ENCODE results near the gene PLEK. TPM values are rescaled to one million over a fixed set of nuclear protein-coding genes. Genes with fewer than 3 reads are reported as not detected.
"Not testable (repeated sequence)": the region's sequence is repeated elsewhere in the genome, so short reads cannot be mapped to it uniquely, and the experiment has no call there.

The PLEK gene
- total RNA-seq, 1 experiment from 2014 or later = not detected

DNA sequence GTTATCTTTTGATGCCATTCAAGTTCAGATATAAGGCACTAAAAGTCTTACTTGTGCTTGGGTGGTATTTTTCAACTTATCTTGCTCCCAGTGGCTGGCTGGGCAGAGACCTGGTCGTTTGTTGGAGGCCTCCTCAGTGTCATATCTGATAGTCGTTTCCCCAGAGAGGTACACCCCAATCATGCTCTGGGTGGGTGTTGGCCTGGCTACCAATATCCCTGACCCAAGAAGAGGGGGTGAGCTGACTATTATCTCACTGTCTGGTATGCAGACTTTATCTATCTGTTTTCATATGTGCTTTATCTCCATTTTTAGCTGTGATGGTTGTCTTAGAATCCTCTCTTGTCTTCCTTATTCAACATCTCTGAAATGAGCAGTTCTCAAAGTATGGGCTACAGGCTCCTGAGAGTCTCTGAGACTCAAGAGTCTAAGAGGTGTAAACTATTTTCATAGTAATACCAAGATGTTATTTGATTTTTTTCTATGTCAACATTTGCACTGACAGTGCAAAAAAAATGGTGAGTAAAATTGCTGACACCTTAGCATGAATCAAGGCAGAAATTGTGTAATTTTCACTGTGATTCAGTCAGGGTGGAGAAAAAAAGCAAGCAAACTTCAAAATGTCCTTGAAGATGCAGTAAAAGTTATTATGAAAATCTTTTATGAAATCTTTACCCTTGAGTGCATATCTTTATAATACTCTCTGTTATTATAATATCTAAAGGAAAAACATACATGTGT is 12.3 kb upstream of the PLEK start:
- DNase-seq (ENCODE audit: low read depth) = no peak

DNA sequence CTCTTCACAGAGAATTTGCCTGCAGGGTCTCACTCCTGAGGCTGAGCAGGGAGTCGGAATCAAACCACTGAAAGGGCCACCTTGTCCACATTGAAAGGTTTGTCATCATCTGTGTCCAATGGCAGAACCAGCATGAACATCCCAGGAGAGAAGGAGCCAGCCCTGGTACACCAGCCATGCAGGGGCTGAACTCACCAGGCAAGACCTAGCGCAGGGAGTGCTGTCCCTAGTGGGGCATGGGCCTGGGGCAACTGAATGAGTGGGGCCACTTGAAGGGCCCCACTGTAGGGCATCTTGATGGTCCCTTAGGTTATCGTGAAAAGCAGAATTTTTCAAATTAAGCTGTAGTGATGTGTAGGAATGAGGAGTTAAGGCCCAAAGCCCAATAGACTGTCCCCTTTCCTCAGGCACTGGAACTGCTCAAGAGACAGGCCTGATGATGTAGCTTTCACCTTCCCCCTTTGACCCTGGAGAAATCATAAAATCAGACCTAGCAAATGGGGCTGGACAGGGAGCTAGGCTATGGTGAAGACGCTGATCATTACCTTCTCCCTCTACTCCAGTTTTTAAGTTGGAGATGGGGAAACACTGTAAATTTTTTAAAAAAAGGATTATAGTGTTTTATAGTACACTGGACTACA is 8.4 kb upstream of the PLEK start:
- DNase-seq (ENCODE audit: low read depth) = no peak

DNA sequence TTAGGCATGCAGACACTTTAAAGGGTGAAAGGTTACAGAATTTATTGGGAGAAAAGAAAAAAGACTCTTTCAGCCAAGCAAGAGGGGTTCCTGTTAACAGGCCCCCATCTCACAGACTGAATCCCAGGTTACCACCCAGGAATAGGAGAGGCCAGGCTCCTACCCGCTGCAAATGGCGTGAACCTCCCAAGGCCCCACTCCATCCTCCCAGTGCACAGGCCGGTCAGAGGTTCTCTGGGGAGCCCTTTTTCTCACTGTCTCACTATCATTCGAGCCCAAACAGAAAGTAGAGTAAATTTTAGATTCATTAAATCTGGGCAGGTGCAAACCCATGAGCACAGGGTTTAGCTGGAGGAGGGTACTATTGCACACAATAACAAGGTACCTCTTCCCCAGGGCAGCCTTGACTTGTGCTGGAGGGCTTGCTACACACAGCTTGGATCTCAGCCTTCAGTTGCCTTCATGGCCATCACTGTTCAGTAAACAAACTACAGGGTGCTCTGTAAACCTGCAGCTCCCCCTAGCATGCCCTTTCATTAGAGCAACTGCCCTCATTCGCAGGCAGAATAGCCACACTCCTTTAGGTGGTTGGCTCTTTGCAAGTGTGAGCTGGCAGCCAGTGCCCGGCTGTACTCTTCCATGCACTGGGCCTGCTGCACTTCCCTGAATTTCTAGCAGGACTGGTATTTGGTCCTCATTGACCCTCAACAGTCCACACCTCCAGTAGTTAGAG is 7.3 kb upstream of the PLEK start:
- peak; percentile 60 for DNase-seq (ENCODE audit: low read depth)

DNA sequence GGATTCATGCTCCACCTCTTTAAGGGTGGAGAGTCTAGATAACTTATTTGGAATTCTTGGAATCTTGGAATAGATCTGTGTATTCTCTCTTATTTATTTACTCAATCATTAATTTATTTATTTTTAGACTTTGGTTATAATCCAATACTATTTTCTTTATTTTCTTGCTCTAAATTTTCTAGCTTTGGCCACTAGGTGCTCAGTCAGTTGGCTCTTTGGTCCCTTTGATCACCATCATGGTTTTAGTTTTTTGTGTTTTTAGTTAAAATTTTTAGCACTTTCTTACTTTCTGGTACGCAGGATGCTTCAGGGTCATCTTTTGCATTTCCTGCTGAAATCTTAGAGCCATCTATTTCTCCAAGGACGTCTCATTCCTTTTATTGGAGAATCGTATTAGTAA is 5.2 kb upstream of the PLEK start:
- no peak for DNase-seq (ENCODE audit: low read depth)

DNA sequence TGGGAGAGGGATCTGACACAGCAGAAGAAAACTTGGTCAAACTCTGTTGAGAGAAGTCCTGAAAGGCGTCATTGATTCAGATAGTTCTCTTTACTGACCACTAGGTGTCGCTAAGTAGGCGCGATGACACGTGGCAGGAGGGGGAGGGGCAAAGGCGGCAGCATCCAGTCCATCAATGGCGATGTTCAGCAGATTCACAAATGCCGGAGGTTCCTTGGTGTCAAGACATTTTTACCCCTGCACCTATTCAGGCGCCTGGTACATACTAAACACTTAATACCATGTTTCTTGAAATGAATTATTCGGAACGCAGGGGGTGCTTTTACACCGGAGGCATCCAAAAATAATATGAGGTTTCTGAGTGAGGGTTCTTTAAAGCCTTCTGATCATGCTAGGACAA is 3.0 kb upstream of the PLEK start:
- peak; percentile 46 for DNase-seq (ENCODE audit: low read depth)

DNA sequence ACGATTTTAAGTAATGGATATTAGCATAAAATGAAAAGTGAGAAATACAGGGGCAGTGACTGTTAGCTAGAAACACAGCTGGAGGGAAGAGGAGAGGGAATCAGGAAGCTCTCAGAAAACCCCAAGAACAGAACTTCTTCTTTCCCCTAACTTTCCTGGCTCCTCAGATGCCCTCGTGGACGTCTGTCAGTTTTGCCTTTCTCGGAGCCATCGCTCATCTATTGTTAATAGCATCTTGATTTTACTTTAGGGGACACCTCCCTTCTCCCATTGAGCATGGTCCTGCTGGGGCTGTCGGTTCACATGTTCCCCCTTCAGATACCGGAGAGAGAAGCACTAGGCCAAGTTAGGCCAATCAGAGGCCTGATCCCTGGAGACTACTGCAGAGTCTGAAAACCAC is 2.3 kb upstream of the PLEK start:
- DNase-seq (ENCODE audit: low read depth) = no peak

DNA sequence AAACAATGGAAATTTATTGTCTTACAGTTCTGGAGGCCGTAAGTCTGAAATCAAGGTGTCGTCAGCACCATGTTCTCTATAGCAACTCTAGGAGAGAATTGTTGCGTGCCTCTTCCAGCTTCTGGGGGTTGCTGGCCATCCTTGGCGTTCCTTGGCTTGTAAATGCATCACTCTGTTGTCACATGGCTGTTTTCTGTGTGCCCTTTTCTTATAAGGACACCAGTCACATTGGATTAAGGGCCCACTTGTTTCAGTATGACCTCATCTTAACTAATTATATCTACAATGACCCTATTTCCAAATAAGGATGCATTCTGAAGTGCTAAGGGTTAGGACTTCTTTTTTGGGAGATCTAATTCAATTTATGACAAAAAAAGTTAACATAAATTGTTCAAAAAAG is 1.4 kb upstream of the PLEK start:
- DNase-seq (ENCODE audit: low read depth) = no peak

DNA sequence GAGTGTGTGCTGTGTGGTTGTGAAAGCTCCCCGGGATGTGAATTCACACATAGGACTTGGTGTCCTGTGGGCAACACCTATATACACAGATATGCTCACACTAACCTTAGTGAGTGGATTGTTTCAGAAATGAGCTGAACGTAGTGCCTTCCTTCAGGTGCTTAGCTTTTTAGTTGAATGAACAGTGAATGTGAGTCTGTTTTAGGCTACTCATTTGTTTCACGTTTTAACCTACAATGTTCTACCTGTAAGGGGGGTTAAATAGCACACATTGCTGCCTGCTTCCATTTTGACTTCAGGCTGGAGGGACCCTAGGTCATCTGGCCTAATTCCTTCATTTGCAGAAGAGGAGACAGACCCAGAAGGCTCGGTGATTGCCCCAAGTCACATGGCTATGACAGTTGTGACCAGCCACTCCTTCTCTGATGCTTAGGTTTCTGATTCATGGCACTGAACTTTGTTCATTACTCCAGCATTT is 1.0 kb downstream of the PLEK start:
- no peak for DNase-seq (ENCODE audit: low read depth)

DNA sequence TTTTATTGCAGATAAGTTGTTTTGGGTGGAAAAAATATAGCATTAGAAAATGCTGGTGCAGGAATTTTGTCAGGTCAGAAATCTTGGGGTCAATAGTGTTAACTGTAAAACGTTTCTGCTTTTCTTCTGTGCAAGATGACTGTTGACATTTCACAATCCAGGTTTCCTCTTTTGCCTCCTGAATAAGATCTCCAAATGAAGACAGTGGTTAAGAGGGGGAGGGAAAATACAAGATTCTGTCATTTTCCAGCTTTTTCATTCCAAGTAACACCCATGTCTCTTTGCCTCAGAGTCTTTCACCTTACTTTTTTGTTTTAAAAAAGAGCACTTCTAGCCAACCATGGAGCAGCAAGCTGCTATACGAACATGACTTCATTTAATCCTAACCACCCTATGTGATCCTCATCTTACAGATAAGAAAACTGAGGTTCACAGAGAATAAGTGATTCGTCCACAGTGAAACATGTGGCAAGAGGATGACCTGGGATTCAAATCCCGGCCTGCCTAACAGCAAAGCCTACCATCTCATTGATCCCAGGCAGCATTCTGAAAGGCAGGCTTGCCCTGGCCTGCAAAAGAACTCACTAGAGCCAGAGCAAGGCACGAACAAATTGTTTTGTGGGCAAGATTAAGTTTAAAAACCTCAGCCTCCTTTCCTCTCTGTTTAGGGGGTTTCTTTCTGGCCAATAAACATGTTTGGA is 3.0 kb downstream of the PLEK start:
- no peak for DNase-seq (ENCODE audit: low read depth)

DNA sequence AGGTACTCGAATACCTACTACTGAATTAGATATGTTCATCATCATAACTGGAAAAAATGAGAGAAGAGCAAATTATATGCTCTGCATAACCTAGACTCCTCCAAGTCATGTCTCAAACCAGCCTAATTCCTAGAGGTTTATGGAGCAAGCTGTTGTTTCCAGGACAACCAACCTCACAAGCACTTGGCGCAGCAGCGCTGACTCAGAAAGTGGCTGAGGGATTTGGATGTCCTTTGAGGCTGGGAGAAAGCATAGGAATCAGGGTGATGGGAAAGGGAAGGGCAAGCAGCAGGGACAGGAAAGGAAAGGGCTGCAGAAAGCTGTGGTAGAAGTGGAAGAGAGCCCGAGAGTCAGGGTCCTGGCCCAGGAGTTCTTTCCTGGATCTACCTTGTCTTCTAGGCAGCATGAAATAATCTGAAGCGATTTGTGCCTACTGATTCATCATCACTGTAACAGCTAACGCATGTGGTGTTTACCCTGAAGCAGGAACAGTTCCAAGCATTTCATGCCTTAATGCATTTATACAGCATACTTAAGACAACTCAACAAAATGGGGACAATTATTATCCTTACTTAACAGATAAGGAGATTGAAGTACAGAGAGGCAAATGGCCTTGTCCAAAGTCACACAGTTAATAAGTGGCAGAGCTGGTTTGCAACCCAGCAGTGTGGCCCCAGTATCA is 3.7 kb downstream of the PLEK start:
- peak; percentile 87 for DNase-seq (ENCODE audit: low read depth)

DNA sequence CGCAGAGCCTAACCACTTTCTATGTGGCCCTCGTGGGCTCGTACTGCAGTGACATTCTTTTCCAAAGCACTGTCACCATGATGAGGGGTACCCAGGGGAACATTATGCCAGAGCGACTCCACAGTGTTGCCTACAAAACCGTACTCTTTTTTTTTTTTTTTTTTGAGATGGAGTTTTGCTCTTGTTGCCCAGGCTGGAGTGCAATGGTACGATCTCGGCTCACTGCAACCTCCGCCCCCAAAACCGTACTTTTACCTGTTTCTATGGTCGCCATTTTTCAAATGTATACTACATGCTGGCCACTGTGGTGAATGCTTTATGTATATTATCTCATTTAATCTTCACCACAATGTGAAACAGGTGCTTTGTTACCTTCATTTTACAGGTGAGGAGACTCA is 4.3 kb downstream of the PLEK start:
- DNase-seq (ENCODE audit: low read depth) = no peak

DNA sequence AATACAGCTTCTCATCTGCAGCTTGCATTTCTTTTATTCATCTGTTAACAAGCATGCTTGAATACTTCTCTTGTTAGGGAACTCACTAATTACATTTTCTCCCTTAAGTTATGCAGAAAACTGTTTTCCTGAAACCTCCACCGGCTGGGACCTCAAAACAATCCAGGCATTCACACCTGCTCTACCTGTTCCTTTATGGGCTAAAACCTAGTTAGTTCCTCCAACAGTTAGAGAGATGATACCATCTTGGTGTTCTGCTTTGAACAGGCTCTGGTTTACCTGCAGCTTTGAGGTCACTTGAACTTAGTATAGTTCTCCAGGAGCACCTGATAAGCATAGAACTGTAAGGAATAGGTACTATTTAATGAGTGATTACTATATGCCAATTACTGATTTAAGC is 6.1 kb downstream of the PLEK start:
- no peak for DNase-seq (ENCODE audit: low read depth)

DNA sequence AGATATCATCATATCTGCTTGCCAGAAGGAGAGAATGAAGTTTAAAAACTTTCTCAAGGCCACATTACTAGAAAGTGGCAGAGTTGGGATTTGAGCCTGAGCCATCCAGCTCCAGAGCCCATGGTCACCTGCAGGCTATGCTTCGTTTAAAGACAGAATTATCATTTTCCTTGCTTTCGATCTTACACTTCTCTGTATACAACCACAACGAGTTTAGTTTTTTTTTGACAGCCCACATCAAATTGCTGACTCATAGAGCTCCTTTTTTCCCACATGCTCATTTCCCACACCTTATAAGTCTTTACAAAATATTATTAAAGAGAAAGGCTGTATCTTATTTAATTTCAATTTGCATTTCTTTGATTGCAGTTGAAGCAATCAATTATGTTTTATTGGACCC is 6.5 kb downstream of the PLEK start:
- peak; percentile 26 for DNase-seq (ENCODE audit: low read depth)

DNA sequence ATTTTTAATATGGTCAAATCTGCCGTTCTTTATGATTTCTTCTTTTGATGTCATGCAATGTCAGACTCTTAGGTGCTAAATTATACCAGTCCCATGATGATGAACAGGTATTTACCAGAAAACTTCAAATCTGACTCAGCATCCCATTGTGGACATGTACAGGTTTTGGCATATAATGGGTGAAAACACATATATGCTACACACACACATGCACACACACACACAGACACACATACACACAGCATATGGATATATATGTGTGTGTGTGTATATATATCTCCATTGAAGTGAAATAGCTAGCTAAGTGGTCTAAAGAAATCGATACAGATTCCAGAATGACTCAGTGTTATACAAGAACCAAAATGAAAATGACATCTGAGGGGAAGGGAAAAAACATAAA is 7.4 kb downstream of the PLEK start:
- DNase-seq (ENCODE audit: low read depth) = no peak

DNA sequence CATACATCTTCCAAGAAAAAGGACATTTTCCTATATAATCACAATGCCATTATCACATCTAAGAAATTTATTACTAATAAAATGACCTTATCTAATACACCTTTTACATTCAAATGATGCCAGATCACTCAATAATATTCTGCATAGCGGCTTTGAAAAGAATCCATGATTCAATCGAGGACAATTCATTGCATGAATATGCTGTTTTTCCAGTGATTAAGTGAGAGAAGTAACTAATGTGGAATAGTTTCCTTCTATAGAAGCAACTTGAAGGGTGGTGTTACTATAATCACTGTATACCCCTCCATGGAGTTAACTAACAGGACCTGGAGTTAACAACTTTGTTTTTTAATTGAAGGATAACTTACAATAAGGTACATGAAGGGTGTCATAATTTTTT is 9.1 kb downstream of the PLEK start:
- DNase-seq (ENCODE audit: low read depth) = no peak

DNA sequence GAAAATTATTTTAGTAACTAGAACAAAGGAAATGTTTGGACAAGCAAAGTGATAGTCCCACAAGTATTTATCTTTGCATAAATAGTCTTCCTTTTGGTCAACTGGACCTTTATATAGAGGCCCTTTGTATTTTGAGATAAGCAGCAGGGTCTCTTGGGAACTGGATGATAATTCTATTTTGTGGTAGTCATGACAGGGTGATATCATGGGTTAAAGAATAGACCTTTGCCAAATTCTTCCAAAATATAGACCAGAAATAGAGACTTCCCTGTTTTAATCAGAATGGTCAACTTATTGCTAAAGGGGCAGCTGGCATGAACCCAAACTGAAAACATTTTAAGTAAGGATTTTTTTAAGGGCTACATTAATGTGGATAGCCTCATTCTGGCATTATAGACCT is 10.5 kb downstream of the PLEK start:
- no peak for DNase-seq (ENCODE audit: low read depth)

DNA sequence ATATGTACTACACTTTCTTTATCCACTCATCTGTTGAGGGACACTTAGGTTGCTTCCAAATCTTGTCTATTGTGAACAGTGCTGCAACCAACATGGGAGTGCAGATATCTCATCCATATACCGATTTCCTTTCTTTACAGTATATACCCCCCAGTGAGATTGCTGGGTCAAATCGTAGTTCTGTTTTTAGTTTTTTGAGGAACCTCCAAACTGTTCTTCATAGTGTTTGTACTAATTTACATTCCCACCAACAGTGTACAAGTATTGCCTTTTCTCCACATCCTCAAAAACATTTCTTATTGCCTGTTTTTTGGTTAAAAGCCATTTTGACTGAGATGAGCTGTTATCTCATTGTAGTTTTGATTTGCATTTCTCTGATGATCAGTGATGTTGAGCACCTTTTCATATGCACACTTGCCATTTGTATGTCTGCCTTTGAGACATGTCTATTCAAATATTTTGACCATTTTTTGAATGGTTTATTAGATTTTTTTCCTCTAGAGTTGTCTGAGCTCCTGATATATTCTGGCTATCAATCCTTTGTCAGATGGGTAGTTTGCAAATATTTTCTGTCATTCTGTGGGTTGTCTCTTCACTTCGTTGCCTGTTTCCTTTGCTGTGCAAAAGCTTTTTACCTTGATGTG is 12.2 kb downstream of the PLEK start:
- DNase-seq (ENCODE audit: low read depth) = no peak

DNA sequence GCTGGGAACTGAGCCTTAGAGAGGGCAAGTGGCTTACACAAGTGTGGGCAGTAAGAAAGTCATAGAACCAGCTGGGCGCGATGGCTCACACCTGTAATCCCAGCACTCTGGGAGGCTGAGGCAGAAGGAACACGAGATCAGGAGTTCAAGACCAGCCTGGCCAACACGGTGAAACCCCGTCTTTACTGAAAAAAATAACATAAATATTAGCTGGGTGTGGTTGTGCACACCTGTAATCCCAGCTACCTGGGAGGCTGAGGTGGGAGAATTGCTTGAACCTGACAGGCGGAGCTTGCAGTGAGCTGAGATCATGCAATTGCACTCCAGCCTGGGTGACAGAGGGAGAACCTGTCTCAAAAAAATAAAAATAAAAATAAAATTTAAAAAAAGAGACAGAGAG is 13.7 kb downstream of the PLEK start:
- DNase-seq (ENCODE audit: low read depth) = not testable (repeated sequence)

DNA sequence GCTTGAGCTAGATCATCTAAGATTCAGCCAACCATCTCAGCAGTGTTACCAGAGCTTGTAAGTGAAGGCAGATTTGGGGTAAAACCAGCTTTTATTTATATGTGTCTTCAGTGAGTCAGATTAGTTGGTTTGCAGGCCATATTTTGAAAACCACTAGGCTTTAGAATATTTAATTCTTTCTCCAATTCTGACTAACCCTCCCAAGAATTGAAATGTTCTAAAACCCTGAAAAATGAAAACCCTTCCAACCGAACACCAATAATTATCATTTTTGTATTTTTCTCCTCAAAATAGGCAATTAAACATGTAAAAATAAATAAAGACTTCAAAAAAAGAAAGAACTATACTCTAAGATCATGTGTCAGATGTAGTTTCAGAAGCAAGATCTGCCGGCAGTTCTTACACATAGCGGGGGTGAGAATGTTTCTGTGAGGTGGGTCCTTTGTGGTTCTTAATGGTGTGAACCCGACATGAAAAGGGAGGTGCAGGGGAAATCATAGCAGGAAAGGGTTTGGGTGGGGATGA is 14.2 kb downstream of the PLEK start:
- no peak for DNase-seq (ENCODE audit: low read depth)

DNA sequence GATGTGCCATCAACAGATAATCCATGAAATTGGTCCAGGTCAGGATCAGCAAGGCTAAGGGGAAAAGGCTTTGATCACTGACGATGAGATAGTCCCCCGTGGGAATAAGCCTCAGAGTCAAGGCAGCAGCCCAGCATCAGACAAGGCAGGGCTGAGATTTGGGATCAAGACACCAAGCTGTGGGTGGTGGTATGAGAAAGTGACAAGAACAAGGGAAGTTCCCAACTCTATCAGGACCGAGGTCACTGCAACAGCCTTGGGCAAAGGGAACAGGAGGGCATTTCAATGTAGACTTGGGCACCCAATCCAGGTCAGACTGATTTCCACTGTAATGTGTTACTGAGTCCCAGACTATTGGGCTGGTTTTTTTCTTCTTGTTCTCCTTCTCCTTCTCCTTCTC is 18.7 kb downstream of the PLEK start:
- no peak for DNase-seq (ENCODE audit: low read depth)
